ENCODE measurements around the gene TLE2. TPM values are rescaled to one million over a fixed set of nuclear protein-coding genes. Genes with fewer than 3 reads are reported as not detected.

Gene TLE2
- total RNA-seq, 1 experiment from 2014 or later, result 7.7 TPM

GRCh38 chr19:2963122-2963521 lies 66.0 kb downstream of the TLE2 start:
- Histone ChIP-seq H2AFZ (ENCODE audit: low read length) (no peak overlapping the region), H3K27ac (ENCODE audit: low read length) (no peak overlapping the region), H3K9ac (ENCODE audit: low read length) (no peak overlapping the region), H3K4me2 (ENCODE audit: low read length) (no peak overlapping the region), H4K20me1 (ENCODE audit: low read length) (no peaks in the 10 kb centered on the region), H3K4me1 (ENCODE audit: insufficient read depth, low read length) (no peaks in the 10 kb centered on the region), H3K9me2 (replicated peaks; ENCODE audit: low read length) (no peaks in the 10 kb centered on the region), H3F3A (ENCODE audit: low read length, unreplicated experiment) (no peaks in the 10 kb centered on the region), H3K27me3 (ENCODE audit: low read length) (no peaks in the 10 kb centered on the region), H3K9me3 (ENCODE audit: low read length) (no peaks in the 10 kb centered on the region), H3K4me3 (ENCODE audit: low read length) (no peak overlapping the region), H3K79me2 (ENCODE audit: low read length) (no peaks in the 10 kb centered on the region), H3K36me3 (ENCODE audit: low read depth, low read length) (no peaks in the 10 kb centered on the region)
- ATAC-seq (no peak), DNase-seq (no peak)
- ChIA-PET CTCF (interaction anchor here (0.6 to 1.1 kb wide), 4 partner anchors 12 to 145 kb away, joined by 3 to 6 read pairs (median 3); no protein-coding TSS in a partner anchor), POLR2A (ENCODE audit: unreplicated experiment) (no interaction called here)
- TF ChIP-seq EZH2 (IDR thresholded peaks at IDR 0.05; ENCODE audit: low read length, unreplicated experiment) (no peak), CTCF (conservative IDR thresholded peaks at IDR 0.05; ENCODE audit: low read depth, low read length) (no peak), EZH2phosphoT487 (IDR thresholded peaks at IDR 0.05; ENCODE audit: borderline replicate concordance, low read length) (no peak)
- intact Hi-C loops (cut with micrococcal nuclease), result no loop called here
- BruUV-seq (replicated peaks), result no TSS peak

- Histone ChIP-seq H2AFZ (ENCODE audit: low read length) (no peak overlapping the region), H3K4me1 (ENCODE audit: insufficient read depth, low read length) (no peaks in the 10 kb centered on the region), H3K4me2 (ENCODE audit: low read length) (no peak overlapping the region), H3K36me3 (ENCODE audit: low read depth, low read length) (no peaks in the 10 kb centered on the region), H3K9me2 (replicated peaks; ENCODE audit: low read length) (no peaks in the 10 kb centered on the region), H3K27ac (ENCODE audit: low read length) (no peak overlapping the region), H4K20me1 (ENCODE audit: low read length) (no peaks in the 10 kb centered on the region), H3K27me3 (ENCODE audit: low read length) (no peaks in the 10 kb centered on the region), H3K4me3 (ENCODE audit: low read length) (no peak overlapping the region), H3F3A (ENCODE audit: low read length, unreplicated experiment) (no peaks in the 10 kb centered on the region), H3K79me2 (ENCODE audit: low read length) (no peaks in the 10 kb centered on the region), H3K9ac (ENCODE audit: low read length) (no peak overlapping the region), H3K9me3 (ENCODE audit: low read length) (no peaks in the 10 kb centered on the region)
- TF ChIP-seq EZH2 (IDR thresholded peaks at IDR 0.05; ENCODE audit: low read length, unreplicated experiment), result no peak
- peak; percentile 70 for TF ChIP-seq CTCF (conservative IDR thresholded peaks at IDR 0.05; ENCODE audit: low read depth, low read length)
- TF ChIP-seq EZH2phosphoT487 (IDR thresholded peaks at IDR 0.05; ENCODE audit: borderline replicate concordance, low read length), result no peak
- ChIA-PET CTCF (interaction anchor here (0.9 to 1.1 kb wide), 2 partner anchors 142 to 146 kb away, joined by 4 to 6 read pairs; no protein-coding TSS in a partner anchor), POLR2A (ENCODE audit: unreplicated experiment) (no interaction called here)
- peak; percentile 67 for DNase-seq
- ATAC-seq, result no peak
- no TSS peak for BruUV-seq (replicated peaks)
- intact Hi-C loops (cut with micrococcal nuclease), result no loop called here
Measured at GRCh38 chr19:2962018-2962670, 66.9 kb downstream of the TLE2 start.

GRCh38 chr19:2960120-2960519 lies 69.0 kb downstream of the TLE2 start:
- H3K9me3 ChIP-seq (ENCODE audit: low read length), result no peaks in the 10 kb centered on the region
- no peaks in the 10 kb centered on the region for H3K27me3 ChIP-seq (ENCODE audit: low read length)
- H3K4me1 ChIP-seq (ENCODE audit: insufficient read depth, low read length), result no peaks in the 10 kb centered on the region
- H3K4me3 ChIP-seq (ENCODE audit: low read length), result no peak overlapping the region
- ATAC-seq (no peak), DNase-seq (no peak)
- no peak overlapping the region for H3K27ac ChIP-seq (ENCODE audit: low read length)
- ChIA-PET CTCF (no interaction called here), POLR2A (ENCODE audit: unreplicated experiment) (interaction anchor here (0.6 kb wide), 1 partner anchor 54 kb away, joined by 4 read pairs; no protein-coding TSS in a partner anchor)
- H3K36me3 ChIP-seq (ENCODE audit: low read depth, low read length), result no peaks in the 10 kb centered on the region
- no TSS peak for BruUV-seq (replicated peaks)
- intact Hi-C loops (cut with micrococcal nuclease), result no loop called here
- no peaks in the 10 kb centered on the region for H3K79me2 ChIP-seq (ENCODE audit: low read length)
- no peaks in the 10 kb centered on the region for H4K20me1 ChIP-seq (ENCODE audit: low read length)
- no peaks in the 10 kb centered on the region for H3F3A ChIP-seq (ENCODE audit: low read length, unreplicated experiment)
- H3K9ac ChIP-seq (ENCODE audit: low read length), result no peak overlapping the region
- no peak overlapping the region for H3K4me2 ChIP-seq (ENCODE audit: low read length)
- TF ChIP-seq EZH2 (IDR thresholded peaks at IDR 0.05; ENCODE audit: low read length, unreplicated experiment), result no peak
- no peak for TF ChIP-seq CTCF (conservative IDR thresholded peaks at IDR 0.05; ENCODE audit: low read depth, low read length)
- TF ChIP-seq EZH2phosphoT487 (IDR thresholded peaks at IDR 0.05; ENCODE audit: borderline replicate concordance, low read length), result no peak
- no peak overlapping the region for H2AFZ ChIP-seq (ENCODE audit: low read length)
- H3K9me2 ChIP-seq (replicated peaks; ENCODE audit: low read length), result no peaks in the 10 kb centered on the region
